ENCODE data around the gene MYO1B.

Gene MYO1B

DNA sequence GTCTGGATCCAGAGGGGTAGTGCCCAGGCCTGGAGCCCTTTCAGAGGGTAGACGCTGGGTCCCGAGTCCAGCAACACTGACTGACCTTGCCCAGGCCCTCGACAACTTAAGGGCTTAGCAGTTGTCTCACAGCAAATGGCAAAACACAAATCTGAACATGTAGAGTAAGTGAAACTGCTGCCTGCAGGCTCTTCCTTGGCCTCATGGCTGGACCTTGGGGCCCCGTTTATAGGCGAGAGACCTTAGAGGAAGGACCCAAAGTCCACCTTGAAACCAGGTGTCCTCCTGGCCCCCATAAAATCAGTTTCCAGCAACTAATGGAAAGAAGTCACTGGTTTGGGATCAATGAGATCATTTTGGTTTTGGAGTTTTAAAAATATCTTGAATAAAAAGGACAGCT lies 154.4 kb downstream of the MYO1B start:
- no peaks in the 10 kb centered on the region for H3K9me3 ChIP-seq (ENCODE audit: control insufficient read depth in 5 of 5, low read length in 5 of 5)
- H3K4me3 ChIP-seq (ENCODE audit: low read depth in 1 of 5, low read length in 5 of 5), result no peak overlapping the region
- no peak overlapping the region for H3K27ac ChIP-seq (ENCODE audit: low read depth, low read length)
- peaks cover 0 to 22% (median 14%) of the 10 kb centered on the region in 5 donors for H3K36me3 ChIP-seq (ENCODE audit: control insufficient read depth in 5 of 5, insufficient read depth in 5 of 5, low read length in 5 of 5)
- no peak overlapping the region for H3K9ac ChIP-seq (ENCODE audit: low read length in 5 of 5)
- peaks cover 0 to 8% (median 0%) of the 10 kb centered on the region in 5 donors for H3K4me1 ChIP-seq (ENCODE audit: control insufficient read depth in 5 of 5, insufficient read depth in 5 of 5, low read length in 5 of 5)
- H3K27me3 ChIP-seq (ENCODE audit: control insufficient read depth in 5 of 5, insufficient read depth in 4 of 5, low read length in 5 of 5), result no peaks in the 10 kb centered on the region

DNA sequence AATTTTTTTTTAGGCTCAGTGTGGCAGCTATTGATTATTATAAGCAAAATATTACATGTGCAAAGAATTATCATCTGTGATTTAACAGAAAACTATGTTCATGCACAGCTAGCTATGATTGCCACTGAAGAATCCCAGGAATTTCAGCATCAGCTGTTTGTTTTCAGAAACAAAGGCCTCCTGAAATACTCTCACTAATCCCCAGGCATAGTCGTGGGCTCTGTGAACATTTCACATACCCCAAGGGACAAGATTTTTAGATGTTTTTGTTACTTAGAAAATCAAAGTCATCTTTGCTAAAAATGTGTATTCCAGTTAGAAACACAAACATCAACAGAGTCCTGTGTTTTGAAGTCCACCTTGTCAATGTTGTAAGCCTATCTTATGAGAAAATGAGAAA lies 156.1 kb downstream of the MYO1B start:
- H3K4me1 ChIP-seq (ENCODE audit: control insufficient read depth in 5 of 5, insufficient read depth in 5 of 5, low read length in 5 of 5), result peaks cover 0 to 8% (median 0%) of the 10 kb centered on the region in 5 donors
- H3K9me3 ChIP-seq (ENCODE audit: control insufficient read depth in 5 of 5, low read length in 5 of 5), result no peaks in the 10 kb centered on the region
- H3K27me3 ChIP-seq (ENCODE audit: control insufficient read depth in 5 of 5, insufficient read depth in 4 of 5, low read length in 5 of 5), result no peaks in the 10 kb centered on the region
- H3K27ac ChIP-seq (ENCODE audit: low read depth, low read length), result no peak overlapping the region
- H3K36me3 ChIP-seq (ENCODE audit: control insufficient read depth in 5 of 5, insufficient read depth in 5 of 5, low read length in 5 of 5), result peaks cover 0 to 19% (median 10%) of the 10 kb centered on the region in 5 donors
- no peak overlapping the region for H3K4me3 ChIP-seq (ENCODE audit: low read depth in 1 of 5, low read length in 5 of 5)
- H3K9ac ChIP-seq (ENCODE audit: low read length in 5 of 5), result no peak overlapping the region

DNA sequence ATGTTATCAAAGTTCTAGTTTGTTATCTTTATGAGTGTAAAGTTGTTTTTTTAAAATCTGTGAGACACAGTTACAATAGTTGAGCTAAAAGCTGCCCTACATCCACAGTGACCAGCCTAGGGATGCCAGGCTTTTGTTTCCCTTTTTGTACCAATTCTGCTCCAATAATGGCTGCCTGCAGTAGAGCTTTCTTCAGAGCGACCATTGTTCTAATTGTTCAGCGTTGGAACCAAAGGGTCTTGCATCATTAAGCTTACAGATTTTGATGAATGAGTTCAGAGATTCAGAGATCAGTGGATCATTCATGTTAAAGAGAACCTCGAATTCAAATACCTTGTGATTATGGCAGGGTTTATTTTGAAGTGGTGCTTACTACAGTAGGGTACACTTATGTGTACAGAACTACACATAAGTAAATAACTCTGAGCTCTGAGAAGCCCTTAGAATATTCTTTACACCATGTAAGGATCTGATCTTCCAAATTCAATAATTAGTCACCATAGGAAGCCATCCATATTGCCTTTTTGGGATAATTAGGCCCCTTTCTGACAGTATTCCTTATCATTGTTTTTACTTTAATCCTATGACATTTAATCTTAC lies 157.9 kb downstream of the MYO1B start:
- Histone ChIP-seq H3K9me3 (ENCODE audit: control insufficient read depth in 5 of 5, low read length in 5 of 5) (no peaks in the 10 kb centered on the region), H3K27ac (ENCODE audit: low read depth, low read length) (no peak overlapping the region), H3K4me1 (ENCODE audit: control insufficient read depth in 5 of 5, insufficient read depth in 5 of 5, low read length in 5 of 5) (peaks cover 0 to 8% (median 0%) of the 10 kb centered on the region in 5 donors), H3K9ac (ENCODE audit: low read length in 5 of 5) (no peak overlapping the region), H3K36me3 (ENCODE audit: control insufficient read depth in 5 of 5, insufficient read depth in 5 of 5, low read length in 5 of 5) (peaks cover 0 to 16% (median 10%) of the 10 kb centered on the region in 5 donors), H3K27me3 (ENCODE audit: control insufficient read depth in 5 of 5, insufficient read depth in 4 of 5, low read length in 5 of 5) (no peaks in the 10 kb centered on the region), H3K4me3 (ENCODE audit: low read depth in 1 of 5, low read length in 5 of 5) (no peak overlapping the region)

DNA sequence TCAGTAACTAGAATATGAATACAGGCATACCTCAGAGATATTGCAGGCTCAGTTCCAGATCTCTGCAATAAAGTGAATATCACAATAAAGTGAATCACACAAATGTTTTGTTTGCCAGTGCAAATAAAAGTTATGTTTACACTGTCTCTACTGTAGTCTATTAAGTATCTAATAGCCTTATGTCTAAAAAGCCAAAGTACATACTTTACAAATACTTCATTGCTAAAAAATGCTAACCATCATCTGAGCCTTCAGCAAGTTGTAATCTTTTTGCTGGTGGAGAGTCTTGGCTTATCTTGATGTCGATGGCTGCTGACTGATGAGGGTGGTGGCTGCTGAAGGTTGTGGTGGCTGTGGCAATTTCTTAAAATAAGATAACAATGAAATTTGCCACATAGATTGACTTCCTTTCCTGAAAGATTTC lies 159.4 kb downstream of the MYO1B start:
- Histone ChIP-seq H3K9ac (ENCODE audit: low read length in 5 of 5) (no peak overlapping the region), H3K4me3 (ENCODE audit: low read depth in 1 of 5, low read length in 5 of 5) (no peak overlapping the region), H3K27me3 (ENCODE audit: control insufficient read depth in 5 of 5, insufficient read depth in 4 of 5, low read length in 5 of 5) (no peaks in the 10 kb centered on the region), H3K4me1 (ENCODE audit: control insufficient read depth in 5 of 5, insufficient read depth in 5 of 5, low read length in 5 of 5) (peaks cover 0 to 8% (median 0%) of the 10 kb centered on the region in 5 donors), H3K27ac (ENCODE audit: low read depth, low read length) (no peak overlapping the region), H3K36me3 (ENCODE audit: control insufficient read depth in 5 of 5, insufficient read depth in 5 of 5, low read length in 5 of 5) (peaks cover 0 to 23% (median 10%) of the 10 kb centered on the region in 5 donors), H3K9me3 (ENCODE audit: control insufficient read depth in 5 of 5, low read length in 5 of 5) (no peaks in the 10 kb centered on the region)

DNA sequence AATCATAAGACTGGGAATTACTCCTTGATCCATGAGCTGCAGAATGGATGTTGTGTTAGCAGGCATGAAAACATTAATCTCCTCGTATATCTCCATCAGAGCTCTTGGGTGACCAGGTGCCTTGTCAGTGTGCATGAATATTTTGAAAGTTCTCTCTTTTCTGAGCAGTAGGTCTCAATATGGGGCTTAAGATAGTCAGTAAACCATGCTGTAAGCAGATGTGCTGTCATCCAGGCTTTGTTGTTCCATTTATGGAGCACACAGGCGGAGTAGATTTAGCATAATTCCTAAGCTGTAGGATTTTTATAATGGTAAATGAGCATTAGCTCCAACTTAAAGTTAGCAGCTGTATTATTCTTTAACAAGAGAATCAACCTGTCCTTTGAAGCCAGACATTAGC lies 160.3 kb downstream of the MYO1B start:
- H3K9me3 ChIP-seq (ENCODE audit: control insufficient read depth in 5 of 5, low read length in 5 of 5), result no peaks in the 10 kb centered on the region

DNA sequence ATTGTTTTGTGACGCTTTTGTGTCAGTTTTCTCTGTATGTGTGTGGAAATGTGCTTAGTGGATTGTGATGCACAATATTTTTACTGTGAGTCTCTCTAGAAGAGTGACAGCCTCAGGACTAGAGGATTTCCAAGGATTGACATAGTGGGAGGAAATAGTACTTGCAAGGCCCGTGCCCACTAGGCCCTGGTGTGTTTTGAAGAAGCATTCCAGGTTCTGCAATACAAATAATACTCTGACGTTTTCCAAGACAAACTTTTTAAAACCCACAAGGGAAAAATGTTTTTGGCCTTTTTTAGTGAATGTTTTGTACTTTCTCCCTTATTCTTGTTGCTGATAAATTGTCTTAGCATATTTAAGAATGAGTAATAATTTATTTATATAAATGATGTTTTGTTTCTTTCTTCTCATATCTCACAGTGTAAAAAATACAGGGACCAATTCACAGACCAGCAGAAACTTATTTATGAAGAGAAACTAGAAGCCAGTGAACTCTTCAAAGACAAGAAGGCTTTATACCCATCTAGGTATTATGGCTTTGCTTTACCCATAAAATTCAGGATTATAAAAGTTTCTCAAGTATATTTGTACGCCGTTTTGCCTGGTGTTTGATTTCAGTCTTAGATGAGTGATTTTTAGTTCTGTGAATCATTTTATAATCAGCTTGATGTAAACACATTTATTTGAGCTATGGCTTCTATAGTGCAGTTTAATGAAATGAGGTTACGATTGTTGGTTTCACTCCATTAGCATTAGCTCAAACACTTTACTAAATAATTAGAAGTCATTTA lies 165.6 kb downstream of the MYO1B start:
- Histone ChIP-seq H3K27ac (ENCODE audit: low read depth, low read length) (no peak overlapping the region), H3K4me1 (ENCODE audit: control insufficient read depth in 5 of 5, insufficient read depth in 5 of 5, low read length in 5 of 5) (peaks cover 0 to 18% (median 0%) of the 10 kb centered on the region in 5 donors), H3K36me3 (ENCODE audit: control insufficient read depth in 5 of 5, insufficient read depth in 5 of 5, low read length in 5 of 5) (peaks cover 0 to 23% (median 14%) of the 10 kb centered on the region in 5 donors), H3K27me3 (ENCODE audit: control insufficient read depth in 5 of 5, insufficient read depth in 4 of 5, low read length in 5 of 5) (no peaks in the 10 kb centered on the region), H3K9me3 (ENCODE audit: control insufficient read depth in 5 of 5, low read length in 5 of 5) (no peaks in the 10 kb centered on the region), H3K9ac (ENCODE audit: low read length in 5 of 5) (no peak overlapping the region), H3K4me3 (ENCODE audit: low read depth in 1 of 5, low read length in 5 of 5) (no peak overlapping the region)

More for the DNA sequence above, 160.3 kb downstream of the MYO1B start:
- H3K9ac ChIP-seq (ENCODE audit: low read length in 5 of 5), result no peak overlapping the region
- H3K27me3 ChIP-seq (ENCODE audit: control insufficient read depth in 5 of 5, insufficient read depth in 4 of 5, low read length in 5 of 5), result no peaks in the 10 kb centered on the region
- H3K27ac ChIP-seq (ENCODE audit: low read depth, low read length), result no peak overlapping the region
- H3K4me3 ChIP-seq (ENCODE audit: low read depth in 1 of 5, low read length in 5 of 5), result no peak overlapping the region
- peaks cover 0 to 21% (median 9%) of the 10 kb centered on the region in 5 donors for H3K36me3 ChIP-seq (ENCODE audit: control insufficient read depth in 5 of 5, insufficient read depth in 5 of 5, low read length in 5 of 5)
- H3K4me1 ChIP-seq (ENCODE audit: control insufficient read depth in 5 of 5, insufficient read depth in 5 of 5, low read length in 5 of 5), result peaks cover 0 to 9% (median 0%) of the 10 kb centered on the region in 5 donors

DNA sequence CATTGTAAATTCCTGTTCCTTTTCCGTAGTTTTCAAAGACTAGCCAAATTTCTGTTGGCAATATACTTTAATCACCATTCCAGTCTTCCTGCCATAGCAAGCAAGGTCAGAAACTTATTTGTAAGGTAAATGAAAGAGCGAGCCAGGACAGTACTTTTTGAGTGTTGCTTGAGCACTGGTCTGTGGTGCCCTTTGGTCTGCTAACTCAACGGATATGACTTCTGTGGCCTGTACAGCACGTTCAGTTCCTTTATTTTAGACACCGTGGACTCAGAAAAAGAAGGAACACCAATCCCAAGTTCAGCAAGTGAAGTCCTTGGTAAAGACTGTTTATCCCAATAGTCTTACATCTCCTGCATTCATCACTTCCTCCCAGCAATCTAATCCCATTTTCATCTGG lies 166.3 kb downstream of the MYO1B start:
- no peak overlapping the region for H3K4me3 ChIP-seq (ENCODE audit: low read depth in 1 of 5, low read length in 5 of 5)
- peaks cover 0 to 28% (median 20%) of the 10 kb centered on the region in 5 donors for H3K36me3 ChIP-seq (ENCODE audit: control insufficient read depth in 5 of 5, insufficient read depth in 5 of 5, low read length in 5 of 5)
- H3K27me3 ChIP-seq (ENCODE audit: control insufficient read depth in 5 of 5, insufficient read depth in 4 of 5, low read length in 5 of 5), result no peaks in the 10 kb centered on the region
- H3K27ac ChIP-seq (ENCODE audit: low read depth, low read length), result no peak overlapping the region
- peaks cover 0 to 18% (median 0%) of the 10 kb centered on the region in 5 donors for H3K4me1 ChIP-seq (ENCODE audit: control insufficient read depth in 5 of 5, insufficient read depth in 5 of 5, low read length in 5 of 5)
- H3K9ac ChIP-seq (ENCODE audit: low read length in 5 of 5), result no peak overlapping the region
- no peaks in the 10 kb centered on the region for H3K9me3 ChIP-seq (ENCODE audit: control insufficient read depth in 5 of 5, low read length in 5 of 5)

DNA sequence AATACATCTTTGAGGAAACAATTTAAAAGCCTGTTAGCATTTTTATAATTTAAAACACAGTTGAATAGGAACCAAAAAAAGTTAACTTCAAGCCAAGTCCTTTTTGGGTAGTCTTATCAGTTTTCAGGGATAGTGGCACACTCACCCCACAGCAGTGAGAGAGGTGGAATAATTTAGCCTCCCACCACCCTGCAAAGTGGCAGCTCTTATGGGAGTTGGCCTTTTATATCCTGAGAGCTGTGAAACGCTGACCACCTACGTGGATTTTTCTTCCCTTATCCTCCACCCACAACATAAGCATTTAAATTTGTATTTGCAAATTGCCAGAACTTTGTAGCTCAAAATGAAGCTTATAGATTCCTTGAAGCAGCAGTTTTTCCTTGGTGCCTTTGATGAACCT lies 167.1 kb downstream of the MYO1B start:
- Histone ChIP-seq H3K4me3 (ENCODE audit: low read depth in 1 of 5, low read length in 5 of 5) (no peak overlapping the region), H3K9ac (ENCODE audit: low read length in 5 of 5) (no peak overlapping the region), H3K36me3 (ENCODE audit: control insufficient read depth in 5 of 5, insufficient read depth in 5 of 5, low read length in 5 of 5) (peaks cover 0 to 30% (median 21%) of the 10 kb centered on the region in 5 donors), H3K27me3 (ENCODE audit: control insufficient read depth in 5 of 5, insufficient read depth in 4 of 5, low read length in 5 of 5) (no peaks in the 10 kb centered on the region), H3K27ac (ENCODE audit: low read depth, low read length) (no peak overlapping the region), H3K4me1 (ENCODE audit: control insufficient read depth in 5 of 5, insufficient read depth in 5 of 5, low read length in 5 of 5) (peaks cover 0 to 18% (median 0%) of the 10 kb centered on the region in 5 donors), H3K9me3 (ENCODE audit: control insufficient read depth in 5 of 5, low read length in 5 of 5) (no peaks in the 10 kb centered on the region)

DNA sequence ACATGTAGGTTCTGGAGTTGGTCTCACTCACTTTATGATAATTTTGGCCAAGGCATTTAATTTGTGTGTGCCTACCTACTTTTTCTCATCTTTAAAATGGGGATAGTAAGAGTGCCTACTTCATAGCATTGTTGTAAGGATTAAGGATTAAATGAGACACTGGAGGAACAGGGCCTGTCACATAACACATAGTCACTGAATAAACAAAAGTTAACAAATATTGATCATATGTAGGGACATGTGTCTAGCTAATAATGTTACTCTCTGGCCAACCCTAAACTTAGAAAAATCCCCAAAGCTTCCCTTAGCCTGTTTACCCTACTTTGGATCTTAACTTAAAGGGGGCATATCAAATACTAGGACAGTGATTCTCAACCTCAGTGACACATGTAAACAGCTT lies 169.9 kb downstream of the MYO1B start:
- no peak overlapping the region for H3K9ac ChIP-seq (ENCODE audit: low read length in 5 of 5)
- H3K27me3 ChIP-seq (ENCODE audit: control insufficient read depth in 5 of 5, insufficient read depth in 4 of 5, low read length in 5 of 5), result no peaks in the 10 kb centered on the region
- H3K36me3 ChIP-seq (ENCODE audit: control insufficient read depth in 5 of 5, insufficient read depth in 5 of 5, low read length in 5 of 5), result peaks cover 0 to 30% (median 15%) of the 10 kb centered on the region in 5 donors
- H3K27ac ChIP-seq (ENCODE audit: low read depth, low read length), result no peak overlapping the region
- peaks cover 0 to 18% (median 0%) of the 10 kb centered on the region in 5 donors for H3K4me1 ChIP-seq (ENCODE audit: control insufficient read depth in 5 of 5, insufficient read depth in 5 of 5, low read length in 5 of 5)
- no peak overlapping the region for H3K4me3 ChIP-seq (ENCODE audit: low read depth in 1 of 5, low read length in 5 of 5)
- no peaks in the 10 kb centered on the region for H3K9me3 ChIP-seq (ENCODE audit: control insufficient read depth in 5 of 5, low read length in 5 of 5)

DNA sequence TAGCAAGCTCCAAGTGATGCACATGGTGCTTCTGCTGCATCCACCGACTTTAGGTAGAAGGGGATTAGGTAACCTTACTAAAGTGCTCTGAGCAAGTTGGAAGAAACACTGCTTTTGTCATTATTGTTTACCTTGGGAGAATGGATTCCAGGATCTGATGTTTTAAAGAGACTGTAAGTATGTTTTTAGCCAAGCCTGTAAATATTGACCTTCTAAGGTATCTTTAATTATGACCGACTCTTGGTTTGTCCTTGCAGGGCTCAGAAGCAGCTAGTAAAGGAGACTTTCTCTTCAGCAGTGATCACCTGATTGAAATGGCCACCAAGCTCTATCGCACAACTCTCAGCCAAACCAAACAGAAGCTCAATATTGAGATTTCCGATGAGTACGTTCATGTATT lies 170.7 kb downstream of the MYO1B start:
- H3K36me3 ChIP-seq (ENCODE audit: control insufficient read depth in 5 of 5, insufficient read depth in 5 of 5, low read length in 5 of 5), result peaks cover 0 to 28% (median 15%) of the 10 kb centered on the region in 5 donors
- peaks cover 0 to 16% (median 0%) of the 10 kb centered on the region in 5 donors for H3K4me1 ChIP-seq (ENCODE audit: control insufficient read depth in 5 of 5, insufficient read depth in 5 of 5, low read length in 5 of 5)
- H3K27ac ChIP-seq (ENCODE audit: low read depth, low read length), result no peak overlapping the region
- no peaks in the 10 kb centered on the region for H3K9me3 ChIP-seq (ENCODE audit: control insufficient read depth in 5 of 5, low read length in 5 of 5)
- H3K27me3 ChIP-seq (ENCODE audit: control insufficient read depth in 5 of 5, insufficient read depth in 4 of 5, low read length in 5 of 5), result no peaks in the 10 kb centered on the region
- H3K4me3 ChIP-seq (ENCODE audit: low read depth in 1 of 5, low read length in 5 of 5), result no peak overlapping the region
- no peak overlapping the region for H3K9ac ChIP-seq (ENCODE audit: low read length in 5 of 5)
